Measurements from ENCODE around the gene ACER2.

DNA sequence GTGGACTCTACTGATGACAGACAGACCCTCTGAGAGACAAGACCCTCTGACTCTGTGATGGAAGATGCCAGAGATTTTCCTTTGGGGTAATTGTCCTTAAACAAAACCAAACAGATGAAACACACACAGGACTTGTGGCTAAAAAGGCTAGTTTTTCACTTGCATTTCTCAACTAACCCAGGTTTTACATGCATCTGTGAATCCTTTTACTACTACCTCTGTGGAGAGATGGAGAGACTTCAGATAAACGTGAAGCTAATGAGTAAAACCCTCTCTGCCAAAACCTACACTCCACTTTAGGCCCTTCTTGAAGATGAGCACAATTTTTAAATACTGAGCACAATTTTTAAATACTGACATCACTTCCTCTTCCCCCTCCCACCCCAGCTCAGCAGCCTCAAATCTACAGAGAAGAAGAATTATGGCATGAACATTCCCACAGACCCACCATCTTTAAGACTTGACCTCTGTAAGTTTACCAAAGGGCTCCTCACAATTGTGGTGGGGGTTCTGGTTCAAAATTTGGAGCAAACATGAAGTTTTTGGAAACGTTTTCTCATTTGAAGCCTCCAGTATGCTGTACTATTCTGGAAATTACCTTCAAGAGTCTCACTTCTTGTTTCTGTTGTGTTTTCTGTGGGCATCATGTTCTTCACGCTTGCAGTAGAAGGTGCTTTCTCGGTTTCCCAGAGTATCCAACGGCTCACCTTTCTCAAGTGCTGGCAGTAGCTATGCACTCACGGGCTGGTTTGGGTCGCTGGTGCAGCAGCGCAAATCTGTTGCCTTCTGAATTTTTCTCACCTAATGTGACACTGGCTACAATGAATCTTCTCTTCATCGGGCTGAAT is 42.7 kb downstream of the ACER2 start:
- TF ChIP-seq, protein P1, sequence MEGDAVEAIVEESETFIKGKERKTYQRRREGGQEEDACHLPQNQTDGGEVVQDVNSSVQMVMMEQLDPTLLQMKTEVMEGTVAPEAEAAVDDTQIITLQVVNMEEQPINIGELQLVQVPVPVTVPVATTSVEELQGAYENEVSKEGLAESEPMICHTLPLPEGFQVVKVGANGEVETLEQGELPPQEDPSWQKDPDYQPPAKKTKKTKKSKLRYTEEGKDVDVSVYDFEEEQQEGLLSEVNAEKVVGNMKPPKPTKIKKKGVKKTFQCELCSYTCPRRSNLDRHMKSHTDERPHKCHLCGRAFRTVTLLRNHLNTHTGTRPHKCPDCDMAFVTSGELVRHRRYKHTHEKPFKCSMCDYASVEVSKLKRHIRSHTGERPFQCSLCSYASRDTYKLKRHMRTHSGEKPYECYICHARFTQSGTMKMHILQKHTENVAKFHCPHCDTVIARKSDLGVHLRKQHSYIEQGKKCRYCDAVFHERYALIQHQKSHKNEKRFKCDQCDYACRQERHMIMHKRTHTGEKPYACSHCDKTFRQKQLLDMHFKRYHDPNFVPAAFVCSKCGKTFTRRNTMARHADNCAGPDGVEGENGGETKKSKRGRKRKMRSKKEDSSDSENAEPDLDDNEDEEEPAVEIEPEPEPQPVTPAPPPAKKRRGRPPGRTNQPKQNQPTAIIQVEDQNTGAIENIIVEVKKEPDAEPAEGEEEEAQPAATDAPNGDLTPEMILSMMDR (optimal IDR thresholded peaks at IDR 0.05 in 1 of 3, IDR thresholded peaks at IDR 0.05 in 1 of 3, conservative IDR thresholded peaks at IDR 0.05 in 1 of 3; ENCODE audit: extremely low read depth in 1 of 3, insufficient read depth in 2 of 3, low read length in 3 of 3), result no peak
- no peak for TF ChIP-seq EZH2 (IDR thresholded peaks at IDR 0.05; ENCODE audit: low read length)

Measured in keratinocyte (primary cell).